NCI-H128 (cell line): ENCODE data around the gene SLC25A25.
A peak's percentile ranks its signal among the peaks of the same experiment; 100 is the strongest.
"Not testable (repeated sequence)": the region's sequence is repeated elsewhere in the genome, so short reads cannot be mapped to it uniquely, and the experiment has no call there.

Experiments used
- DNase-seq: peaks from one replicate; lab custom pipeline; 2025; ENCODE audit not compliant: unreplicated experiment; lab: John Stamatoyannopoulos, UW

The SLC25A25 gene

DNA sequence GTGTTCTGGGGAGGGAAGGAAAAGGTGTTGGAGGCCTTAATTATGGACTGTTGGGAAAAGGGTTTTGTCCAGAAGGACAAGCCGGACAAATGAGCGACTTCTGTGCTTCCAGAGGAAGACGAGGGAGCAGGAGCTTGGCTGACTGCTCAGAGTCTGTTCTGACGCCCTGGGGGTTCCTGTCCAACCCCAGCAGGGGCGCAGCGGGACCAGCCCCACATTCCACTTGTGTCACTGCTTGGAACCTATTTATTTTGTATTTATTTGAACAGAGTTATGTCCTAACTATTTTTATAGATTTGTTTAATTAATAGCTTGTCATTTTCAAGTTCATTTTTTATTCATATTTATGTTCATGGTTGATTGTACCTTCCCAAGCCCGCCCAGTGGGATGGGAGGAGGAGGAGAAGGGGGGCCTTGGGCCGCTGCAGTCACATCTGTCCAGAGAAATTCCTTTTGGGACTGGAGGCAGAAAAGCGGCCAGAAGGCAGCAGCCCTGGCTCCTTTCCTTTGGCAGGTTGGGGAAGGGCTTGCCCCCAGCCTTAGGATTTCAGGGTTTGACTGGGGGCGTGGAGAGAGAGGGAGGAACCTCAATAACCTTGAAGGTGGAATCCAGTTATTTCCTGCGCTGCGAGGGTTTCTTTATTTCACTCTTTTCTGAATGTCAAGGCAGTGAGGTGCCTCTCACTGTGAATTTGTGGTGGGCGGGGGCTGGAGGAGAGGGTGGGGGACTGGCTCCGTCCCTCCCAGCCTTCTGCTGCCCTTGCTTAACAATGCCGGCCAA lies 40.4 kb downstream of the SLC25A25 start:
- no peak for DNase-seq

- DNase-seq: no peak
Measured at GRCh38 chr9:128109050-128109709, 41.1 kb downstream of the SLC25A25 start.

DNA sequence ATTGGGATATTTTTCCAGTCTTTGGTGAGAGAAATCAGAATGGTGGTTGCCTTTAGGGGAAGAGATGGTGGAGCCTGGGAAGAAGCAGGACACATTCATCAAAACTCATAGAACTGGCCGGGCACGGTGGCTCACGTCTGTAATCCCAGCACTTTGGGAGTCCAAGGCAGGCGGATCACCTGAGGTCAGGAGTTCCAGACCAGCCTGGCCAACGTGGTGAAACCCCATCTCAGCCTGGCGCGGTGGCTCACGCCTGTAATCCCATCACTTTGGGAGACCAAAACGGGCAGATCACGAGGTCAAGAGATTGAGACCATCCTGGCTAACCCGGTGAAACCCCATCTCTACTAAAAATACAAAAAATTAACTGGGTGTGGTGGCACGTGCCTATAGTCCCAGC lies 43.7 kb downstream of the SLC25A25 start:
- DNase-seq: not testable (repeated sequence)

- no peak for DNase-seq
Measured at GRCh38 chr9:128113526-128114325, 45.7 kb downstream of the SLC25A25 start.

DNA sequence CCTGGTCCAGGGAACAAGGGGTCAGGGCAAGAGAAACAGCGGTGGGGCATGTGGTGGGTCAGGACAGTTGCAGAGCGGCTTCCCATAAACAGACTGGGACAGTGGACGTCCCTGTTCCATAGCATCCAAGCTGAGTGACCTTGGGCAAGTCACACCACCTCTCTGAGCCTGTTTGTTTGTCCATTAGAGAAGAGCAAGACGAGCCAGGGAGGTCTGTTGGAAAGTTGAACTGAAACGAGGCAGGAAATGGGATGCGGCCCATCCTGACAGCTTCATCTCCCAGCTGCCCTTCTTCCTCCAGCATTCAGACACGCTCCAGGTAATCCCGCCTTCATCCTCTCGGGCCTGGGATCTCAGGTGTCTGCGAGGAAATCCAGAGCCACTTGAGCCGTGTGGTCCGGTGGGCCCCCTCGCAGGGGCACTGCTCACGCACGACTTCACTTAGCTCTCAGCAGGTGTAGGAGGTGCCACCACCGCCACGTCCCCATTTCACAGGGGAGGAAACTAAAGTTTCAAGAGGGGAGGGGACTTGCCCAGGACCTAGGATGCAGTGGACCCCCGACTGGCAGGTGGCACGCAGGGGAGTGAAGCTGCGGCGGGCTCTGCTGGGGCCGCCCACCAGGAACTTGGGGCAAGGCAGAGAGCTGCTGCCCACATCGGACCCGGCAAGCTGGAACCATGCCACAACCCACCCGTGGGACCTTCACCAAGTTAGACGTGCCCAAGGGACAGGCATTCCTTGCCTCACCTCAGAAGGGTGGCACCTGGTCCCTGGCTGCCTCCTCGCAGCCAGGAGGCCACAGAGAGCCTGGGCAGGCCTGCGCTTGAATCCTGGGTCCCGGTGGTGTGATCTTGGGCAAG lies 46.5 kb downstream of the SLC25A25 start:
- no peak for DNase-seq

- DNase-seq: no peak
Measured at GRCh38 chr9:128115187-128116103, 47.4 kb downstream of the SLC25A25 start.

DNA sequence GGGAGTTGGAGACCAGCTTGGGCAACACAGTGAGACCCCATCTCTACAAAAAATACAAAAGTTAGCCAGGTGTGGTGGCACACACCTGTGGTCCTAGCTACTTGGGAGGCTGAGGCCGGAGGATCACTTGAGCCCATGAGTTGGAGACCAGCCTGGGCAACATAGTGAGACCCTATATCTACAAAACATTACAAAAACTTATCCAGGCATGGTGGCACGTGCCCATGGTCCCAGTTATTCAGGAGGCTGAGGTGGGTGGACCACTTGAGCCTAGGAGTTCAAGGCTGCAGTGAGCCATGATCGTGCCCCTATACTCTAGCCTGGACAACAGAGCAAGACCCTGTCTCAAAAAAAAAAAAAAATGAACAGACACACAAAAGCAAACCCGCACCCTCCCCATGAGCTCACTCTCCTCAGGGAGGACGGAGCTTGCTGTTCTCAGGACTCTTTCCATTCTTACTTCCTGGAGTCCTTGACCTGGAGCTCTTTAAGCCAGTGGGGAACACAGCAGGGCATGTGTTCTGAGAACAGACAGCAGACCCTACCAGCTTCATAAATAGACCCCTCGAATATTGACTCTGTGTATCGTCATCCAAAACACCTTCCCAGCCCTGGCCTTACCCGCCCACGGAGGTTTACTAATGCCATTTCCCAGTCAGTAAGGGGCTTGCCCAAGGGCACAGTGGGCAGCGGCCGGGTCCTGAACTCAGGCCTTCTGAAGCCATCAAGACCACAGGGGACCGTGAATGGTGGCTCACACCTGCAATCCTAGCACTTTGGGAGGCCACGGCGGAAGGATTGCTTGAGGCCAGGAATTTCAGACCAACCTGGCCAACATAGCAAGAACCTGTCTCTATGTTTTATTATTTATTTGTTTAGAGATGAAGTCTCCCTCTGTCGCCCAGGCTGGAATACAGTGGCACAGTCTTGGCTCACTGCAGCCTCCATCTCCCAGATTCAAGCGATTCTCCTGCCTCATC lies 48.4 kb downstream of the SLC25A25 start:
- no peak for DNase-seq

- DNase-seq: peak; percentile 94
Measured at GRCh38 chr9:128117613-128118471, 49.8 kb downstream of the SLC25A25 start.

DNA sequence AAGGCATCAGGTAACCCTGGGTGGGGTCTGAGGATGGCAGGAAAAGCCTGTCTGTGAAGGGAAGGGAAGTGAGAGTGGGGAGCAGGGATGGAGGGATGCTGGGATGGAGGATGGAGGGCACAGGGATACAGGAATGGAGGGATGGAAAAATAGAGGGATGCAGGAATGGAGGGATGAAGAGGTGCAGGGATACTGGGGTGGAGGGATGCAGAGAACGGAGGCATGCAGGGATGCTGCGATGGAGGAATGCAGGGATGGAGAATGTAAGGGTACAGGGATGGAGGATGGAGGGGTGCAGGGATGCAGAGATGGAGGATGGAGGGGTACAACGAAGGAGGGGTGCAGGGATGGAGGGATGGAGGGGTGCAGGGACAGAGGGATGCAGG lies 50.4 kb downstream of the SLC25A25 start:
- DNase-seq: no peak

DNA sequence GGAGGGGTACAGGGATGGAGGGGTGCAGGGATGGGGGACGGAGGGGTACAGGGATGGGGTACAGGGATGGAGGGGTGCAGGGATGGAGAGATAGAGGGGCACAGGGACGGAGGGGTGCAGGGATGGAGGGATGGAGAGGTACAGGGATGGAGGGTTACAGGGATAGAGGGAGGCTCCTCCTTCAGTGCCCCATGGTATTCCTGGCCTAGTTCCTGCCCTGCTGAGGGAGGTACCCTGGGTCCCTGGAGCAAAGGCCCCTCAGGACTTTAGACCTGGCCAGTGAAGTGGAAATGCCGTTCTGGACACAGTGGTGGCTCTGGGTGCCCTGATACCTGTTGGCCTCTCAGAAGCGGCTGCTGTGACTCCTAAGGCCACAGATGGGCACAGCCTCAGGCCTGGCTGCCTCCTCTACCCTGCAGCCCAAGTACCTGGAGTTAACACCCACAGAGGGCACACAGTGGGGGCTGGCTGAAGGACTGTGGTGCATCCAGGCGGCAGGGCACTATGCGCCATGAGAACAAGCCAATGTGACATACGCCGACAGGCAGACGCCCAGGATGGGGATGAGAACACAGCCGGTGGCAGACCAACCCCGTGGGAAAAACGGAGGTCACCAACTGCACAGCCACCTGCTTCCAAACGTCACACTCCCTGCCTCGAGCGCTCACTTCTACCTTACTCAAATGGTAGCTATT lies 51.1 kb downstream of the SLC25A25 start:
- DNase-seq: no peak

DNA sequence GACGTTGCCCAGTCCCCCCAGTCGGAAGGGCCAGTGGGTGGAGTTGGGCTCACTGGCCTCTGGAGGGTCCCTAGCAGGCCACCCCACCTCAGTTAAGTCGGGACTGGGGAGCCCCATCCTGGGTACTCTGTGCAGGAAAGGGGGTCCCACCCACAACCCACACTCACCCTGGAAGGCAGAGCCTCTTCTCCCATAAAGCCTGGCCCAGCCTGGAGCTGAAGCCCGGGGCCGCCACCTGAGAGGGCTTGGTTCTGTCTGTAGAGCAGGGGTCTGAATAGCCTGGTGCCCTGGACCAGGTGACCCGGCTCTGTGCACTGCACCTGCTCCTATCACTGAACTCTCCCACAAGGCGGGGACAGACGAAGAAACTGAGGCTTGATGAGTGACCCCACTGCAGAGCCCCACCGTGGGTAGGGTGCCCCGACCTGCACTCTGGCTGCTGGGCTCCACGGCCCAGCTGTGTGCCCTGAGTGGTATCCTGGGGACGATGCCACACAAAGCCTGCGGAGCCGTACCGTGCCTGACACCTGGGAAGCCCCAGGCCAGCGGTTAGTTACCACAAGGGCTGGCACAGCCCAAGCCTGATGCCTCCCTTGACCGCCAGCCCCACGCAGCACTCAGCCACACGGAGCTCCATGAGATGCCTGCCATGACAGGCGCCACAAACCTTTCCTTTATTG lies 52.2 kb downstream of the SLC25A25 start:
- no peak for DNase-seq

DNA sequence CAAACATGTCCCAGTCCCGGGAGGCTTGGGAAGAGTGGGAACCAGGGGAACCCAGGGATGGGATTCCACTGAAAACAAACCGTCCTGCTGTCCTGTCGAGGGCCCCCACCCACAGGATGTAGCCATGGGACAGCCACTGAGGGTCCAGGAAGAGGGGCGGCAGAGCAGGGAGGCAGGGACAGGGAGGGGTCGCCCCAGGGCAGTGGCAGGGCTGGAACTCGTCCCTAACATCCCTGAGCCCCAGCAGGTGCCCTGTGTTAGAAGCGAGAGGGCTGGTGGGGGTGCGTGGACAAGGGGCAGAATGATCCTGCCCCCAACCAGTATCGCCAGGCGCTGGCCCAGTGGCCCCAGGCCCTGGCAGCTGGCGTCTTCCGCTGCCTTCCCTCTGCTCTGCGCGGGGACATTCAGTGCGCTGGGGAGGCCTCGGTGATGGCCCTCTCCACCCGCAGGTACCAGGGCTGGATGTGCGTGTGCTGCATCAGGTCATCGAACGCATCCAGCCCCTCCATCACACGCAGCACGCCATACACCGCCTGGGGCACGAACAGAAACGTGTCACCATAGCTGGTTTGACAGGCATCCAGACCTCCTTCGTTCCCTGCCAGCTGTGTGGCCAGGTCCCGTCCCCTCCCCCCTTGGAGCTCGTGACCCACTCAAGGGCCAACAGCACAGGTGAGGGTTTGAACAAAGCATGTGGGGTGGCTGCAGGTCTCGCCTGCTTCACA lies 52.9 kb downstream of the SLC25A25 start:
- DNase-seq: no peak

- no peak for DNase-seq
Measured at GRCh38 chr9:128121466-128121810, 53.4 kb downstream of the SLC25A25 start.

DNA sequence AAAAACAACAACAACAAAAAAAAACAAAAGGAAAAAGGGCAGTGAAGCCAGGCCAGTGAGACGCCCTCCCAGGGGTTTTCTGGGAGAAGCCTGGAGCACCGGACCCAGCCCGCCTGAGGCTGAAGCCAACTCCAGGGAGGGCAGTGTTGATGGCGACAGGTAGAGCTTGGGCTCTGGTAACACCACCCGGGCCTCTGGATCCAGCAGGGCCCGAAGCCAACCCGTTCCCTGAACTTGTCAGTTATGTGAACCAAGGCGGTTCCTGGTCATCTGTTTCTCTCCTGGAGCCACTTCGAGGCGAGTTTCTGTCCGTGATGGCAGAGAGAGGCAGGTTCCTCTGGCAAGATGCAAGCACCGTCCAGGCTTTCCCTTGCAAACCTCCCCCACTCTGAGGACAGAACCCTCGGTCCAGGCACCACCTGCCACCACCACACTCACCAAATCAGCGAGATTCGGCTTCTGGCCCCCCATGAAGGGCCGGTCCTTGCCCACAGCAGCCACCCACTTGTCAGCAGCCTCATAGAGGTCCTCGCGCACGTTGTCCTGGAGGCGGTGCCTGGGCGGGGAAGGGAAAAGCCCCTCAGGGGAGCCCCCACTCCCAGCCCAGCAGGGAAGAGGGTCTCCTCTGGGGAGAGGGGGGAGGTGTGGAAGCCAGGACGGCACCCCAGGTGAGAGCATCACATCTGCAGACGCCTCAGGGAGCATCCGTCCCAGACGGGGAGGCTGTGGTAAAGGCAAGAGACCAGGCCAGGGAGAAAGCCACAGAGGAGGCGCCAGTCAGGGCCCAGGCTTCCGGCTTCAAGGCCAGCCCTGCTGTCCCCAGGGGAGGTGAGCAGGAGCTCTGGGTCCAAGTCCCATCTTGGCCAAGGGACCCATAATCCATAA lies 54.1 kb downstream of the SLC25A25 start:
- DNase-seq: no peak

DNA sequence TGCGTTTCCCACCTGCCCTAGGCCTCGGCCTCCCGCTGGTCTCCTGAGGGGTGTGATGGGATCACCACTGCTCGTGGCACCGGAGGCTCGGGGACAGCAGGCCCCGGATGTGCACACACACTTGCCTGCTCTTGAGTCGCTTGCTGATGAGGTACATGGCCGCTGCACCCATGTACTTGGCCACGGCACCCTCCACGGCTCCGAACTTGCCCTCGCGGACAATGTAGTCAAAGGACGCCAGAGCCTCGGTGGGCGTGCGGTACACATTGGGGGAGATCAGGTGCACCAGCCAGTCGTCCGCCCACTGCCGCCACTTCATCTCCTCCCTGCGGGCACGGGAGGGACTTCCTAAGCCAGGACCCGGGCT lies 54.8 kb downstream of the SLC25A25 start:
- DNase-seq: no peak
